ENCODE data around the gene CHID1.

The CHID1 gene

DNA sequence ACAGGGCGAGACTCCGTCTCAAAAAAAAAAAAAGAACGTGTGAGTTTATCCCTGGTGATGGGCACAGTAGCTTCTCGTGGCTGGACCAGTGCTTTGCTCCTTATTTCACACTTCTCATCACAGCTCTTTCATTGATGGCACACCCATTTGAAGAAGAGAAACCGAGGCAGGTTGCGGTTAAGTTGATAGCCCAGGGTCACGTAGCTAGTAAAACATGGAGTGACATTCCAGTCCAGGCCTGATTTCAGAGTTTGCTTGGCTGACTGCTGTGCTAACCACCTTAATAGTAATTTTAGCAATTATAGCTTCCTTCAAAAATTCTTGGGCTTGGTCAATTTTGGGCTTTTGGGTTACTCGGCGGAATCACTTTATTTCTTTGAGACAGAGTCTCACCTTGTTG, 40.9 kb upstream of the CHID1 start:
- Histone ChIP-seq H3K36me3 (ENCODE audit: insufficient read depth, low read length) (peaks cover 20% of the 10 kb centered on the region; the same call in 1 of the 2 replicates), H3K9me2 (replicated peaks; ENCODE audit: low read depth, low read length) (no peaks in the 10 kb centered on the region), H3K4me3 (ENCODE audit: low read length, poor library complexity, severe bottlenecking) (no peak overlapping the region), H3K79me2 (ENCODE audit: insufficient read depth, low read length) (peaks cover 89% of the 10 kb centered on the region), H3F3A (ENCODE audit: low read depth) (no peaks in the 10 kb centered on the region), H2AFZ (ENCODE audit: low read length) (no peak overlapping the region), H3K27me3 (ENCODE audit: insufficient read depth, low read length, poor library complexity, severe bottlenecking) (no peaks in the 10 kb centered on the region), H3K9me3 (ENCODE audit: insufficient read depth, low read depth, low read length) (0 out of 2 replicates have a peak, but pooled peaks cover 2% of the 10 kb centered on the region), H4K20me1 (ENCODE audit: insufficient read depth, low read length, poor library complexity, severe bottlenecking) (peaks cover 23% of the 10 kb centered on the region), H3K4me1 (ENCODE audit: insufficient read depth, low read length, poor library complexity, severe bottlenecking) (peaks cover 15% of the 10 kb centered on the region), H3K4me2 (ENCODE audit: low read depth, low read length, poor library complexity, severe bottlenecking) (no peak overlapping the region), H3K9ac (ENCODE audit: low read depth, low read length, poor library complexity, severe bottlenecking) (no peak overlapping the region)
- no peak for TF ChIP-seq EZH2phosphoT487 (IDR thresholded peaks at IDR 0.05; ENCODE audit: borderline replicate concordance)
- TF ChIP-seq, protein P1, sequence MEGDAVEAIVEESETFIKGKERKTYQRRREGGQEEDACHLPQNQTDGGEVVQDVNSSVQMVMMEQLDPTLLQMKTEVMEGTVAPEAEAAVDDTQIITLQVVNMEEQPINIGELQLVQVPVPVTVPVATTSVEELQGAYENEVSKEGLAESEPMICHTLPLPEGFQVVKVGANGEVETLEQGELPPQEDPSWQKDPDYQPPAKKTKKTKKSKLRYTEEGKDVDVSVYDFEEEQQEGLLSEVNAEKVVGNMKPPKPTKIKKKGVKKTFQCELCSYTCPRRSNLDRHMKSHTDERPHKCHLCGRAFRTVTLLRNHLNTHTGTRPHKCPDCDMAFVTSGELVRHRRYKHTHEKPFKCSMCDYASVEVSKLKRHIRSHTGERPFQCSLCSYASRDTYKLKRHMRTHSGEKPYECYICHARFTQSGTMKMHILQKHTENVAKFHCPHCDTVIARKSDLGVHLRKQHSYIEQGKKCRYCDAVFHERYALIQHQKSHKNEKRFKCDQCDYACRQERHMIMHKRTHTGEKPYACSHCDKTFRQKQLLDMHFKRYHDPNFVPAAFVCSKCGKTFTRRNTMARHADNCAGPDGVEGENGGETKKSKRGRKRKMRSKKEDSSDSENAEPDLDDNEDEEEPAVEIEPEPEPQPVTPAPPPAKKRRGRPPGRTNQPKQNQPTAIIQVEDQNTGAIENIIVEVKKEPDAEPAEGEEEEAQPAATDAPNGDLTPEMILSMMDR (conservative IDR thresholded peaks at IDR 0.05; ENCODE audit: low read length) = no peak

DNA sequence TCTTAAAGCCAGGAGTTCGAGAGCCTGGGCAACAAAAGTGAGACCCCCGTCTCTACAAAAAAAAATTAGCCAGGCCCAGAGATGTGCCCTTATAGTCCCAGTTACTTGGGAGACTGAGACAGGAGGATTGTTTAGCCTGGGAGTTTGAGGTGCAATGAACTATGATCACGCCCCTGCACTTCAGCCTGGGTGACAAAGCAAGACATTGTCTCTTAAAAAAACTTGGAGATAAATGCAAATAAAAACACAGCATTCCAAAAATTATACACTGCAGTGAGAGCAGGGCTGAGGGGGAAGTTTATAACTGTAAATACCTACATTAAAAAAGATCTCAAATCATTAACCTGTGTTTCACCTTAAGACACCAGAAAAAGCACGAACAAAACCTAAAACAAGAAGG, 37.1 kb upstream of the CHID1 start:
- no peak overlapping the region for H2AFZ ChIP-seq (ENCODE audit: low read length)
- H3K79me2 ChIP-seq (ENCODE audit: insufficient read depth, low read length) = peaks cover 93% of the 10 kb centered on the region
- TF ChIP-seq, protein P1 (conservative IDR thresholded peaks at IDR 0.05; ENCODE audit: low read length) = no peak
- no peak for TF ChIP-seq EZH2phosphoT487 (IDR thresholded peaks at IDR 0.05; ENCODE audit: borderline replicate concordance)
- 0 out of 2 replicates have a peak, but pooled peaks cover 2% of the 10 kb centered on the region for H3K9me3 ChIP-seq (ENCODE audit: insufficient read depth, low read depth, low read length)
- no peak overlapping the region for H3K9ac ChIP-seq (ENCODE audit: low read depth, low read length, poor library complexity, severe bottlenecking)
- peaks cover 21% of the 10 kb centered on the region for H4K20me1 ChIP-seq (ENCODE audit: insufficient read depth, low read length, poor library complexity, severe bottlenecking)
- H3K4me3 ChIP-seq (ENCODE audit: low read length, poor library complexity, severe bottlenecking) = no peak overlapping the region
- no peaks in the 10 kb centered on the region for H3F3A ChIP-seq (ENCODE audit: low read depth)
- H3K4me2 ChIP-seq (ENCODE audit: low read depth, low read length, poor library complexity, severe bottlenecking) = no peak overlapping the region
- no peaks in the 10 kb centered on the region for H3K9me2 ChIP-seq (replicated peaks; ENCODE audit: low read depth, low read length)
- no peaks in the 10 kb centered on the region for H3K4me1 ChIP-seq (ENCODE audit: insufficient read depth, low read length, poor library complexity, severe bottlenecking)
- H3K36me3 ChIP-seq (ENCODE audit: insufficient read depth, low read length) = peaks cover 46% of the 10 kb centered on the region; the same call in 1 of the 2 replicates
- no peaks in the 10 kb centered on the region for H3K27me3 ChIP-seq (ENCODE audit: insufficient read depth, low read length, poor library complexity, severe bottlenecking)

DNA sequence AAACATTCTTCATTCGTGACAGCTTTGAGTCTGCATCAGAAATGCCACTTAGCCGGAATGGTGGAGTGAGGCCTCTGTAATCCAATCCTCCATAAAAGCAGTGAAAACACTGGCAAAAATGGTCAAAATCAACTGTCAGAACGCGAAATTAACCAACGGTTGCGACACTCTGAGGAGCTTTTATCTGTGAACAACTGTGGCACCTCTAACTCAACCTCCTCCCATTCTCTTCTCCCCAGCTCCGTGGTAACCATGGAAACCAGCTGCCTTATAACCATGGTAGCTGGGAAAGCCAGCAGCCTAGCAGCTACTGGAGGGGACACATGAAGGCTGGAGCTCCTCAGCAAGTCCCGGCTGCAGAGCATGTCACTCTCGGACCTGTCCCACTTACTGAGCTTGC, 35.4 kb upstream of the CHID1 start:
- H3K79me2 ChIP-seq (ENCODE audit: insufficient read depth, low read length) = peaks cover 93% of the 10 kb centered on the region
- peaks cover 47% of the 10 kb centered on the region; the same call in 1 of the 2 replicates for H3K36me3 ChIP-seq (ENCODE audit: insufficient read depth, low read length)
- no peak for TF ChIP-seq EZH2phosphoT487 (IDR thresholded peaks at IDR 0.05; ENCODE audit: borderline replicate concordance)
- TF ChIP-seq, protein P1 (conservative IDR thresholded peaks at IDR 0.05; ENCODE audit: low read length) = no peak
- no peaks in the 10 kb centered on the region for H3K27me3 ChIP-seq (ENCODE audit: insufficient read depth, low read length, poor library complexity, severe bottlenecking)
- H2AFZ ChIP-seq (ENCODE audit: low read length) = no peak overlapping the region
- H3K9ac ChIP-seq (ENCODE audit: low read depth, low read length, poor library complexity, severe bottlenecking) = no peak overlapping the region
- peaks cover 3% of the 10 kb centered on the region for H3K4me1 ChIP-seq (ENCODE audit: insufficient read depth, low read length, poor library complexity, severe bottlenecking)
- H3K4me2 ChIP-seq (ENCODE audit: low read depth, low read length, poor library complexity, severe bottlenecking) = no peak overlapping the region
- H4K20me1 ChIP-seq (ENCODE audit: insufficient read depth, low read length, poor library complexity, severe bottlenecking) = peaks cover 27% of the 10 kb centered on the region
- 0 out of 2 replicates have a peak, but pooled peaks cover 2% of the 10 kb centered on the region for H3K9me3 ChIP-seq (ENCODE audit: insufficient read depth, low read depth, low read length)
- no peaks in the 10 kb centered on the region for H3F3A ChIP-seq (ENCODE audit: low read depth)
- no peak overlapping the region for H3K4me3 ChIP-seq (ENCODE audit: low read length, poor library complexity, severe bottlenecking)
- no peaks in the 10 kb centered on the region for H3K9me2 ChIP-seq (replicated peaks; ENCODE audit: low read depth, low read length)
